Right forelimb (tissue), 1 donor: ENCODE measurements around the gene PHETA1.
"Not testable (repeated sequence)": the region's sequence is repeated elsewhere in the genome, so short reads cannot be mapped to it uniquely, and the experiment has no call there.

ENCODE experiments used
- DNase-seq: peaks from one replicate; pipeline ENCODE4 v3.0.0-alpha.2; 2018

PHETA1 gene

GRCh38 chr12:111405149-111405858 lies 36.4 kb upstream of the PHETA1 start:
- peak; percentile 92 for DNase-seq

- DNase-seq = peak; percentile 69
Observed at GRCh38 chr12:111404362-111405148, 35.7 kb upstream of the PHETA1 start.

GRCh38 chr12:111402490-111402824 lies 33.6 kb upstream of the PHETA1 start:
- DNase-seq = not testable (repeated sequence)

DNA sequence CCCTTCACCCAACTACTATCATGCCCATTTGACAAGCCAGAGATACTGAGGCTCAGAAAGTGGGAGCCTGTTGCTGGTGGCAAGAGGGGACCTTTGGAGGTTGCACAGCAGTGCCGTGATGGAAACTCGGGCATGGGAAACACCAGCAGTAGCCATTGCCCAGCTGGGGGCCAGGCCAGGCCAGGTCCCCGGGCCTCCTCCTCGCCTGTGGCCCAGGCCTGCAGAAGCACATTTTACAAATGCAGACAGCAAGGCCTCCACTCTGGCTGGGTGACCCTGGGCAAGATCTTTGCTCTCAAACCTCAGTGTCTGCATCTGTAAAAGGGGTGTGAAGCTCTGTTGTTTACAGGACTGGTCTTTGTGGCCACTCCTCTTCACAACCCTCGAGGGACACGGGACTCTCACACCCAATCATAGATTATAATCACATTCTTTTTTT lies 32.3 kb upstream of the PHETA1 start:
- no peak for DNase-seq

DNA sequence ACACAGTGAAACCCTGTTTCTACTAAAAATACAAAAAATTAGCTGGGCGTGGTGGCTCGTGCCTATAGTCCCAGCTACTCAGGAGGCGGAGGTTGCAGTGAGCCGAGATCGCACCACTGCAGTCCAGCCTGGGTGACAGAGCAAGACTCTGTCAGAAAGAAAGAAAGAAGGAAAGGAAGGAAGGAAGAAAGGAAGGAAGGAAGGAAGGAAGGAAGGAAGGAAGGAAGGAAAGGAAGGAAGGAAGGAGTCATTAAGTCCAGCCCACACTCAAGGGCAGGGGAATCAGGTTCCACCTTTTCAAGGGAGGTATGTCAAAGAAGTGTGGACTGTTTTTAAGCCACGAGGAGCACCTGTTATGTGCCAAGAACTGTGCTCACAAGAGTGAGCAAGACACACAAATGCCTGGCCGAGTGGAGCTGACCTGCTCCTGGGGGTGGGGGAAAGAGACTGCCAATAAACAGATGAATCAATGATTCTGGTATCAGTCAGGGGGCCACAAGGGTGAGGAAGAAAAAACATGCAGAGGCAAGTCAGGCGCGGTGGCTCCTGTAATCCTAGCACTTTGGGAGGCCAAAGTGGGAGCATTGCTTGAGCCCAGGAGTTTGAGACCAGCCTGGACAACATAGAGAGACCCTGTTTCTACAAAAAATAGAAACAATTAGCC lies 31.0 kb upstream of the PHETA1 start:
- DNase-seq = not testable (repeated sequence)

DNA sequence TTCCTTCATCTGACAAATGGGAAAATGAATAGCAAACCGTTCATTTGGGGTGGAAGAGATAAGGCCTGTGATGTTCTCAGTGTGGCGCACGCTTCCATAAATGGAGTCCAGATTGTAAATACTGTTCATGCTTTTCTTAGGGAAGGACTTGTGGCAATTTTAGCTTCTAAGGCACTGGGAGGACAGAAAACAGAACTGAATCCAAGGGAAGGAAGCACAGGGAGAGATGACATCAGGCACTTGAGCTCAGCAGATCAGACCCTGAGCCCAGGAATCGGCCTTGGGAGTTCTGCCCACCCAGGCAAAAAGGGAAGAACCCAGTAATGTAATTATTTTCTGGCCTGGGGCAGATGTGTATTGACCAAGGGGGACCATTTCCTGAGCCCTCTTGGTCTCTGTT lies 29.6 kb upstream of the PHETA1 start:
- no peak for DNase-seq

- peak; percentile 91 for DNase-seq
Observed at GRCh38 chr12:111396726-111397445, 28.0 kb upstream of the PHETA1 start.

- not testable (repeated sequence) for DNase-seq
Observed at GRCh38 chr12:111396271-111396670, 27.4 kb upstream of the PHETA1 start.

DNA sequence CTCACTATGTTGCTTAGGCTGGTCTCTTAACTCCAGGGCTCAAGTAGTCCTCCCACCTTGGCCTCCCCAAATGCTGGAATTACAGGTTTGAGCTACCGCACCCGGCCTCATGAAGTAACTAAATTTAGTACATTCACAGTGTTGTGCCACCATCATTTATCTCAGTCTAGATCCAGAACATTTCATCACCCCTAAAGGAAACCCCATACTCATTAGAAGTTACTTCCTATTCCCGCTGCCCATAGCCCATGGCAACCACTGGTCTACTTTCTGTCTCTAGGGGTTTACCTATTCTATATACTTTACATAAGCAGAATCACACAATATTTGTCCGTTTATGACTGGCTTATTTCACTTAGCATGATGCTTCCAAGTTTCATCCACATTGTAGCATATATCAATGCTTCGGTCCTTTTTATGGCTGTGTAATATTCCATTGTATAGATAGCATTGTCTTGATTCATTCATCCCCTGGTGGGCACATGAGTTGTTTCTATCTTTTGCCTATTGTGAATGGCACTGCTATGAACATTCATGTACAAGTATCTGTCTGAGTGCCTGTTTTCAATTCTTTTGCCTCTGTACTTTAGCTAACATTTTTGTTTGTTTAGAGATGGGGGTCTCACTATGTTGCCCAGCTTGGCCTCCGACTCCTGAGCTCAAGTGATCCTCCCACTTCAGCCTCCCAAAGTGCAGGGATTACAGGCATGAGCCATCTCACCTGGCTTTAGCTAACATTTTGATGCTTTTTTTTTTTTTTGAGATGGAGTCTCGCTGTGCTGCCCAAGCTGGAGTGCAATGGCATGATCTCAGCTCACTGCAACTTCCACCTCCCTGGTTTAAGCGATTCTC lies 26.7 kb upstream of the PHETA1 start:
- no peak for DNase-seq

GRCh38 chr12:111394480-111394879 lies 25.6 kb upstream of the PHETA1 start:
- DNase-seq = no peak

DNA sequence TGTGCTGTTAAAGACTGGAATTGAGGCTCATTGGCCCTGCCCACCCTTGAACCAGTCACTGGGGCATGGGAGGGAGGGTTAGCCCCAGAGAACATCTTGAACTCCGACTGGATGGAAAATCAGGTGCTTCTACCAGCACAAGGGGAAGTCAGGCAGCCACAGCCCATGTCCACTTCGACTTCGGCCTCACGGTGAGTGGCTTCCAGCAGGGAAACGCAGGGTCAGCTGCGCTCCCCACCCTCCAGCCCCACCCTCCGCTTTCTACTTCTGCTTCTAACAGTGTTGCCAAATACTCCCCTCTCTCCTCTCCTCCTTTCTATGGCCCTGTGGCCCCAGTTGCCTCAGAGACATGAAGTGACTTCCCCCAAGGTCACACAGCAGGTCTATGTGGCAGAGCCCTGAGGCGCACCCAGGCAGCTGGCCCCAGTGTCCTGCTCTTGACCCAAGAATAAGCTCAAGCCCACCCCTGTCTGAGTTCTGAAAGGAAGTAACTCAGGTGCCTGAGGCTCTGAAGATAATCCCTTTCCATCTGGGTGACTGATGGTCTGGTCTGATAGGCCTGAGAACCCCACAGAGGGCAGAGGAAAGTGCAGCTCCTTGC lies 24.9 kb upstream of the PHETA1 start:
- no peak for DNase-seq

DNA sequence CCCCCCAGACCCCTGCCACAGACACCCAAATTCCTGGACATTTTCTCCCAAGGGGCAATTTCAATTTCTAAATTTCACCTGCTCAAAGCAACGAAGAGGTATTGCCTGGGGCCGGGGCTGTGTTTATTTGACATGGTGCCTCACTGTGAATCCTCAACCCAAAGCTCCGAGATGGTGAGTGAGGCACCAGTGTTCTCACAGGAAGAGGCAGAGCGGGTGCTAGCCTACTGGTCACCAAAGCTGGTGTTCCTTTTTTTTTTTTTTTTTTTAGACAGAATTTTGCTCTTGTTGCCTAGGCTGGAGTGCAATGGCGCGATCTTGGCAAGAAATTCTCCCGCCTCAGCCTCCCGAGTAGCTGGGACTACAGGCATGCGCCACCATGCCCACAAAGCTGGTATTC lies 22.0 kb upstream of the PHETA1 start:
- no peak for DNase-seq

DNA sequence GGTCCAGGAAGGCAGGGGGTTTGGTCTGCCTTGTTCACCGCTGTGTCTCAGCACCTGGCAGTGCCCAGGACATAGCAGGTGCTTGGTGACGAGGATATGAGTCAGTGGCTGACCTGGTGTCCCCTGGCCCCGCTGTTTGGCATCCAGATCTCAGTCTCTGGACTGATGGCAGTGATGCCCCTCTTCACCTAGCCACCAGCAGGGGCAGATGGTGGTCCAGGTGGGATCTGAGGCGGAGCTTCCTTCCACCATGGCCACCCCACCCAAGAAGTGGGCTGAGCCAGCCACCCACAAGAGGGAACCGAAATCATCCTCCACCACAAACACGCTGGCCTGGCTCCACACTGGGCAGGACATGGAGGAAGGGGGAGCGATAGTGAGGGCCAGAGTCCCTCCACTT lies 20.7 kb upstream of the PHETA1 start:
- DNase-seq = no peak

GRCh38 chr12:111387747-111388323 lies 18.9 kb upstream of the PHETA1 start:
- no peak for DNase-seq

DNA sequence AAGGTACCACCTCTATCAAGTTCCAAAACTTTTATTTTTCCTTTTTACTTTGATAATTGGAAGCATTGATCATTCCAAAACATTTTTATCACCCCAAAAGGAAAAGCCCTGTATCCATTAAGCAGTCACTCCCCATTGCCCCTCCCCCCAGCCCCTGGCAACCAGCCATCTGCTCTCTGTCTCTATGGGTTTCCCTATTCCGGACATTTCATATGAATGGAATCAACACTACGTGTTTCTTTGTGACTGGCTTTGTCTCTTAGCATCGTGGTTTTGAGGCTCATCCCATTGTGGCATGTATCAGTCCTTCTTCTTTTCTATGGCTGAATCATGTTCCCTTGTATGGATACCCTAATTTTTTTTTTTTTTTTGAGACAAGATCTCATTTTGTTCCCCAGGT lies 18.0 kb upstream of the PHETA1 start:
- DNase-seq = no peak

- no peak for DNase-seq
Observed at GRCh38 chr12:111384596-111384995, 15.7 kb upstream of the PHETA1 start.

GRCh38 chr12:111379942-111380554 lies 11.2 kb upstream of the PHETA1 start:
- no peak for DNase-seq

GRCh38 chr12:111377440-111377839 lies 8.5 kb upstream of the PHETA1 start:
- no peak for DNase-seq

DNA sequence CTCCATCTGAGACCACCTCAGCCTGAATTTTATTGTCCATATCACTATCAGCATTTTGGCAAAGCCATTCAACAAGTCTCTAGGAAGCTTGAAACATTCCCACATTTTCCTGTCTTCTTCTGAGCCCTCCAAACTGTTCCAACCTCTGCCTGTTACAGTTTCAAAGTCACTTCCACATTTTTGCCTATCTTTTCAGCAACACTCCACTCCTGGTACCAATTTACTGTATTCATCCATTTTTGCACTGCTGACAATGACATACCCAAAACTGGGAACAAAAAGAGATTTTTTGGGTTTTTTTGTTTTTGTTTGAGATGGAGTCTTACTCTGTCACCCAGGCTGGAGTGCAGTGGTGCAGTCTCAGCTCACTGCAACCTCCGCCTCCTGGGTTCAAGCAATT lies 4.3 kb upstream of the PHETA1 start:
- DNase-seq = not testable (repeated sequence)

- no peak for DNase-seq
Observed at GRCh38 chr12:111369496-111370220, 763 bp upstream of the PHETA1 start.
